ENCODE data around the gene PRM2. TPM values are rescaled to one million over a fixed set of nuclear protein-coding genes. Genes with fewer than 3 reads are reported as not detected.

Gene PRM2
- polyA plus RNA-seq, 1 experiment = not detected

Small RNA genes lying within 50 kb of the gene (small RNA-seq; reads per million reads assigned to genes)
- gene MIR548H2 (ENCODE audit: insufficient read length, low read depth) (not detected), gene RF00019 (ENCODE audit: insufficient read length, low read depth) (not detected), gene RF00554 (ENCODE audit: insufficient read length, low read depth) (not detected)

Other genes starting within 250 kb of the PRM2 start
- 11.6 and 21.9 TPM in 2 replicates for gene SOCS1, start 20.3 kb downstream of the PRM2 start, polyA plus RNA-seq (2011; rRNA removed)
- not detected in 2 replicates for gene TNP2, start 7.2 kb downstream of the PRM2 start, polyA plus RNA-seq (2011; rRNA removed)
- gene PRM3, start 2.9 kb downstream of the PRM2 start, polyA plus RNA-seq (2011; rRNA removed) = not detected in 2 replicates
- gene PRM1, start 4.8 kb upstream of the PRM2 start, polyA plus RNA-seq (2011; rRNA removed) = not detected in 2 replicates
- 3.8 and 4.7 TPM in 2 replicates for gene RMI2, start 69.0 kb upstream of the PRM2 start, polyA plus RNA-seq (2011; rRNA removed)

Data from AG04450 (cell line).